Mammary epithelial cell (primary cell): ENCODE data around the gene PRSS36.

ENCODE experiments used
- CTCF ChIP-seq, 2 donors: IDR thresholded peaks in 1 of 2; conservative IDR thresholded peaks in 1 of 2; 2 replicates each; pipeline ENCODE4 v1.5.1; 2011 to 2012; ENCODE audit warnings: inconsistent platforms in 2 of 2, low read length in 2 of 2, mild to moderate bottlenecking in 2 of 2, control low read depth in 1 of 2, low read depth in 1 of 2; ENCODE audit not compliant: insufficient read depth in 1 of 2; ENCODE audit errors: extremely low read depth in 1 of 2
- EZH2 ChIP-seq: IDR thresholded peaks from 2 replicates; pipeline ENCODE4 v1.6.1; 2012; ENCODE audit warnings: low read length, inconsistent platforms, borderline replicate concordance

GRCh38 chr16:31111881-31112466, 37.9 kb downstream of the PRSS36 start:
- no peak for TF ChIP-seq CTCF (conservative IDR thresholded peaks at IDR 0.05 in 1 of 2, IDR thresholded peaks at IDR 0.05 in 1 of 2; ENCODE audit: extremely low read depth in 1 of 2, insufficient read depth in 1 of 2, low read depth in 1 of 2, low read length in 2 of 2)
- no peak for TF ChIP-seq EZH2
